Natural killer cell treated with Interleukin-12 subunit alpha and Interleukin-12 subunit beta and Interleukin-15 and Interleukin-18, amount 100 ng/mL, for 72 hours (primary cell): ENCODE results near the gene SST. TPM values are rescaled to one million over a fixed set of nuclear protein-coding genes. Genes with fewer than 3 reads are reported as not detected.
"Not testable (repeated sequence)": the region's sequence is repeated elsewhere in the genome, so short reads cannot be mapped to it uniquely, and the experiment has no call there.

Source experiments
- ATAC-seq, 2 donors: fragments of 150-1000 bp; cut with Tn5 transposase in 1 of 2; sonication (Bioruptor Pico), chemical (Tn5 transposase) in 1 of 2; 2 replicates each; pipeline ENCODE4 v1.10.0; 2021
- DNase-seq: peaks from one replicate; pipeline ENCODE4 v3.0.0; 2022; ENCODE audit warnings: low spot score
- H3K27ac Mint-ChIP-seq, 2 donors: 1 replicate in 1 of 2; 2 replicates in 1 of 2; pipeline ENCODE4 v1.8.0; 2022; ENCODE audit warnings: mixed read lengths in 2 of 2, mild to moderate bottlenecking in 1 of 2, moderate library complexity in 1 of 2
- H3K27me3 Mint-ChIP-seq, 2 donors: 1 replicate in 1 of 2; 2 replicates in 1 of 2; pipeline ENCODE4 v1.8.0; 2022; ENCODE audit warnings: mixed read lengths in 2 of 2
- H3K36me3 Mint-ChIP-seq: one replicate; pipeline ENCODE4 v1.8.0; 2022; ENCODE audit warnings: mixed read lengths
- H3K4me1 Mint-ChIP-seq, 2 donors: 1 replicate in 1 of 2; 2 replicates in 1 of 2; pipeline ENCODE4 v1.8.0; 2022; ENCODE audit warnings: low read depth in 2 of 2, mixed read lengths in 2 of 2, mild to moderate bottlenecking in 1 of 2
- H3K4me3 Mint-ChIP-seq: one replicate; pipeline ENCODE4 v1.8.0; 2022; ENCODE audit warnings: mixed read lengths
- H3K9me3 Mint-ChIP-seq: 2 replicates; pipeline ENCODE4 v1.8.0; 2022; ENCODE audit warnings: mixed read lengths
- total RNA-seq, 2 donors: library from RNA; stranded (reverse); gene quantifications; one replicate each; pipeline ENCODE4 v1.2.3, GENCODE V29; 2022

SST gene
- total RNA-seq, 2 donors from 2014 or later: not detected

- Mint-ChIP-seq H3K4me3 (no peak overlapping the region), H3K36me3 (no peaks in the 10 kb centered on the region), H3K27me3 (peaks cover 41 to 64% of the 10 kb centered on the region in 2 donors), H3K4me1 (peaks cover 0 to 11% of the 10 kb centered on the region in 2 donors), H3K9me3 (no peaks in the 10 kb centered on the region), H3K27ac (no peak overlapping the region)
- ATAC-seq: no peak
- no peak for DNase-seq
Measured at GRCh38 chr3:187667526-187667925, 2.7 kb downstream of the SST start.

DNA sequence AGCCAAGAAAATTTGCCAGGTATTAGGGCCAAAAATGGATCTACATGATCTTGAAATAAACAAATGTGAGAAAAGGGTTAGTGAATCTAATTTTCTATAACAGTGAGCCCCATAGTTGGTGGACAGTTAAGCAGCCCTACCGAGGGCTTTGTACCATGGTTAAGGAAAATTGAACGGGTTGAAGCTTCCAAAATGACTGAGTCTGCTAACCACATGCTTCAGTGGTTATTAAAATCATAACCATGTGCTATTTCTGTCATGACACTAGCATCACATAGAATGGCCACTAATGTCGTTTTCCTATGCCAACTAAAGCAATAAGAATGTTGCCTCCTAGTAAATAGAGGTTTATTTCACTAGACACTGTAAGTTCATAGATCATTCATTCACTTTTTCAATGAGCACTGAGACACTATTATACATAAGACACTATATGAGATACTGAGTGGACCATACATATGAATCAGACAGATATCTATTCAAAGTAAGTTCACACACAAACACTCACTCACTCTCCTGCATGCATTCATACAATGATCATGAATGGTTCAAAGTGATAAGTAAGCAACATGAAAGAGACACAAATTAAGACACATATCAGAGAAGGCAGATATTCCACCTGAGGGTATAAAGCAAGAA is 4.3 kb downstream of the SST start:
- H3K27ac Mint-ChIP-seq: no peak overlapping the region
- H3K9me3 Mint-ChIP-seq: no peaks in the 10 kb centered on the region
- DNase-seq: no peak
- H3K4me3 Mint-ChIP-seq: peak overlapping the region; percentile 3
- H3K36me3 Mint-ChIP-seq: no peaks in the 10 kb centered on the region
- ATAC-seq: peak; percentile 55 to 79
- H3K27me3 Mint-ChIP-seq: peaks cover 34 to 51% of the 10 kb centered on the region in 2 donors
- H3K4me1 Mint-ChIP-seq: peaks cover 0 to 11% of the 10 kb centered on the region in 2 donors

DNA sequence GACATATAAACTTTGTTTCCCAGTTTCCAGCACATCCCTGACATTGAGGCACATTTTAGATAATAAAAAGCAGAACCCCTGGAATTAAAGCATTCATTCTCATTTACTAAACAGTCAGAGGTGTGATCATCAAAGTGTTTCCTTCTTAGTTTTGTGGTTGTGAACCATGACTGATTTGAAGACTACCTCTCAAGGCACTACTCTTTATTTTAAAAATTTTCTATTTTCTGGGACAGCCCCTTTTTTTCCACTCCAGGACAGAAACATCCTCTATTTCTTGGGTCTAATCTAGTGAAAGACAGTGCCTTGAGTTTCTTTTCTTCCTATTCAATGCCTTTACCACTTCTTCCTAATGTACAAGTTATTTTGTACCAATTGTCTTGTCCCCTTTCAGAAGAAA is 5.2 kb downstream of the SST start:
- DNase-seq (no peak), ATAC-seq (peak in 1 of 2 donors; percentile 78)
- Mint-ChIP-seq H3K27me3 (peaks cover 31 to 48% of the 10 kb centered on the region in 2 donors), H3K4me3 (peak overlapping the region; percentile 3), H3K9me3 (no peaks in the 10 kb centered on the region), H3K4me1 (peaks cover 0 to 11% of the 10 kb centered on the region in 2 donors), H3K27ac (no peak overlapping the region), H3K36me3 (no peaks in the 10 kb centered on the region)

DNA sequence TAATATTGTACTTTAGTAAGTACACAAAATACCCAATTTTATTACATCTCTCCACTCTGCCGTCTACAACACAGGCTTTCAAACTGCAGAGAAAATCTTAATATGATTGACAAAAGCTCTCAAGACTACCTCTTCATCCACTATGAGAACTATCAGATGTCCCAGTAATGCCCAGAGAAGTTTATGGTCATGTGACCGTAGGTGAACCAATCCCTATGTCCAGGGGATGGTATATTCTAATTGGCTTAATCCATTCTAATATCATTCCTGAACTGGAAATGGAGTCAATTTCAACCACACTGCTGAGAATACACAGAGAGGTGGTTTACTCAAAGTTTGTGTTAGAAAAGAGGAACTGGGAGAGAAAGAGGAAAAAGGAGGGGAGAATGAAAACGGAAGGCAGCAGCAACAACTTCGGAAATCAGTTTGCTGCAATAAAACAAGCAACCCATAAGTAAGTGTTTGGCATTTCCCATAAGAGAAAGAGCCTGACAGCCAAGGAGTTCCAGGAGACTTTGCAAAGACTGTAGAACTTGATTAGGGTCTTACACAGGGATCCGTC is 7.3 kb downstream of the SST start:
- H3K27me3 Mint-ChIP-seq: peaks cover 25 to 31% of the 10 kb centered on the region in 2 donors

GRCh38 chr3:187661267-187661666 is 8.9 kb downstream of the SST start:
- Mint-ChIP-seq H3K4me3 (no peak overlapping the region), H3K9me3 (no peaks in the 10 kb centered on the region), H3K36me3 (no peaks in the 10 kb centered on the region), H3K27ac (no peak overlapping the region), H3K4me1 (peaks cover 0 to 10% of the 10 kb centered on the region in 2 donors), H3K27me3 (peaks cover 24% of the 10 kb centered on the region in 2 donors)
- ATAC-seq (no peak), DNase-seq (no peak)

More for the DNA sequence above, 7.3 kb downstream of the SST start:
- no peak for ATAC-seq
- Mint-ChIP-seq H3K4me3 (no peak overlapping the region), H3K4me1 (peaks cover 0 to 11% of the 10 kb centered on the region in 2 donors), H3K27ac (no peak overlapping the region), H3K9me3 (no peaks in the 10 kb centered on the region), H3K36me3 (no peaks in the 10 kb centered on the region)
- no peak for DNase-seq

- Mint-ChIP-seq H3K27ac (no peak overlapping the region), H3K27me3 (peaks cover 49 to 79% of the 10 kb centered on the region in 2 donors), H3K36me3 (no peaks in the 10 kb centered on the region), H3K9me3 (no peaks in the 10 kb centered on the region), H3K4me1 (peaks cover 0 to 7% of the 10 kb centered on the region in 2 donors), H3K4me3 (no peak overlapping the region)
- DNase-seq: no peak
- no peak for ATAC-seq
Measured at GRCh38 chr3:187651282-187651681, 18.9 kb downstream of the SST start.

GRCh38 chr3:187648177-187648576 is 22.0 kb downstream of the SST start:
- H3K27ac Mint-ChIP-seq: no peak overlapping the region

DNA sequence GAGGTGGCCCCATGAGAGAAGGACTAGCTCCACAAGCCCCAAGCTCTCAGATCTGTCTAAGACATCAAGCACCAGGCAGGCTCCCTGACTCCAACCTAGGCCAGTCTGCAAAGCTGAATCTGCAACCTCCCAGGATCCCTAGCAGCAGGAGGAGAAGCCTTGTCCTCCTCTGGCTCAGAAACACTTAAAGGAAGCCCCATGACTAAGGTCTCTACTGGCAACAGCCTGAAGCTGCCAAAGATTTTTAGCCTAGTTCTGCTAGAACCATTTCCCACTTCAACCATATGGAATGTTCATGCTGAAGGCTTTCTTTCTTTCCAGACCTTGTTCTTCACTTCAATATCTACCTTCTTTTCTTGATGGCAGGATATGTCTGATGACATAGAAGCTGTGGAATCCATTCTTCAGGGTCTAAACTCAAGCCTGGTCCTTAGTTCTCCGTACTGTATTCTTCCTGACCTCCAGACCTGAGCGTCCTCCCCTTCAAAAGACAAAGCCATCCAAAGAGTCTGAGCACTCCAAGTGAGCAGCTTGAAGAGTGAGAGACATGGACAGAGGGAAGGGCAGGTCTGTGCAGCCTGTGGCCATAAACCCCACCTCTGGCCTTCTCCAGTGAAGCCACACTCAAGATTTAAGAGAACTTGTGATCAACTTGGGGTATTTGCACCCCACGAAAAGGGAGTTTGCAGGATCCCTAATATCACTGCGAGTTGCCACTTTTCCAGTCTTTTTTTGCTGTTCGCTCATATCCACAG is 23.1 kb downstream of the SST start:
- no peak overlapping the region for H3K4me3 Mint-ChIP-seq
- no peak for ATAC-seq

More at GRCh38 chr3:187648177-187648576, 22.0 kb downstream of the SST start:
- no peaks in the 10 kb centered on the region for H3K36me3 Mint-ChIP-seq
- no peaks in the 10 kb centered on the region for H3K9me3 Mint-ChIP-seq
- peaks cover 0 to 7% of the 10 kb centered on the region in 2 donors for H3K4me1 Mint-ChIP-seq
- ATAC-seq (no peak), DNase-seq (no peak)
- H3K4me3 Mint-ChIP-seq: no peak overlapping the region
- H3K27me3 Mint-ChIP-seq: peaks cover 40 to 71% of the 10 kb centered on the region in 2 donors

DNA sequence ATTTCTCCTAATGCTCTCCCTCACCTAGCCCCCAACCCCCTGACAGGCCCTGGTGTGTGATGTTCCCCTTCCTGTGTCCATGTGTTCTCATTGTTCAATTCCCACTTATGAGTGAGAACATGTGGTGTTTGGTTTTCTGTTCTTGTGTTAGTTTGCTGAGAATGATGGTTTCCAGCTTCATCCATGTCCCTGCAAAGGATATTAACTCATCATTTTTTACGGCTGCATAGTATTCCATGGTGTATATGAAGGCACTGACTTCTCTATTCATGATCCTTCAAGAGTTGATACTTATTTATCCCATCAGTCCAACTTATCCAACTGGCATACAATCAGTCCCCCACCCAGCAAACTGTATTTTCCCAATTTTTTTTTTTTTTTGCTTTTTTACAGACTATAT is 24.8 kb downstream of the SST start:
- not testable (repeated sequence) for H3K4me3 Mint-ChIP-seq, DNase-seq, H3K9me3 Mint-ChIP-seq, H3K36me3 Mint-ChIP-seq, H3K4me1 Mint-ChIP-seq, H3K27ac Mint-ChIP-seq, ATAC-seq
- peaks cover 29 to 55% of the 10 kb centered on the region in 2 donors for H3K27me3 Mint-ChIP-seq

More for the DNA sequence above, 23.1 kb downstream of the SST start:
- no peak overlapping the region for H3K27ac Mint-ChIP-seq
- no peaks in the 10 kb centered on the region for H3K9me3 Mint-ChIP-seq
- H3K4me1 Mint-ChIP-seq: peaks cover 0 to 7% of the 10 kb centered on the region in 2 donors
- peaks cover 36 to 63% of the 10 kb centered on the region in 2 donors for H3K27me3 Mint-ChIP-seq
- no peak for DNase-seq
- H3K36me3 Mint-ChIP-seq: no peaks in the 10 kb centered on the region

- no peaks in the 10 kb centered on the region for H3K9me3 Mint-ChIP-seq
- H3K27me3 Mint-ChIP-seq: peaks cover 29 to 45% of the 10 kb centered on the region in 2 donors
- no peak overlapping the region for H3K4me3 Mint-ChIP-seq
- H3K36me3 Mint-ChIP-seq: no peaks in the 10 kb centered on the region
- DNase-seq (no peak), ATAC-seq (no peak)
- H3K4me1 Mint-ChIP-seq: peaks cover 0 to under 1% of the 10 kb centered on the region in 2 donors
- H3K27ac Mint-ChIP-seq: no peak overlapping the region
Measured at GRCh38 chr3:187642861-187643260, 27.3 kb downstream of the SST start.

GRCh38 chr3:187641320-187642016 is 28.7 kb downstream of the SST start:
- Mint-ChIP-seq H3K9me3 (no peaks in the 10 kb centered on the region), H3K27me3 (peaks cover 31 to 49% of the 10 kb centered on the region in 2 donors), H3K36me3 (no peaks in the 10 kb centered on the region), H3K4me1 (no peaks in the 10 kb centered on the region), H3K27ac (no peak overlapping the region), H3K4me3 (no peak overlapping the region)
- DNase-seq: no peak
- no peak for ATAC-seq

DNA sequence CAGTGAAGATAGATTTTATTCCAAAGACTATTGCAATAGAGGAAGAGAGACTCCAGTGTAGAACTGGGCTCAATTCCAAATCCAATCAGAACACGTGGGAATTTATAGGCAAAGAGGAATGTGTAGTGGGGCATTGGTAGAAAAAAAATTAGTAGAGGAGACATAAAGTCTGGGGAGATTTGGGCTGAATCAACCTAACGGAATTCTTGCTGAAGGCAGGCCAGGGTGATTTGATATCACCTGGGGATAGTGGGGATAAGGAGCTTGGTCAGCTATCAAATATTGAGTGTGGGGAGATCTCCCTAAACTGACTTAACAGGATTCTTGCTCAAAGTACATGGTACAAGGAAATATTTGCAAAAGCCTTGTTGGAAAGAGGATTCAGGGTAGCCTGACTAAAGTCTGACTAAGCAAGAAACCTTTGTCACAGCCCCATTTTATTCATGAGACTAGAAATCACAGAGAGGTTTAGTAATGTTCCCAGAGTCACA is 29.6 kb downstream of the SST start:
- Mint-ChIP-seq H3K27me3 (peaks cover 34 to 47% of the 10 kb centered on the region in 2 donors), H3K4me1 (no peaks in the 10 kb centered on the region), H3K4me3 (no peak overlapping the region), H3K27ac (no peak overlapping the region), H3K9me3 (no peaks in the 10 kb centered on the region), H3K36me3 (no peaks in the 10 kb centered on the region)
- no peak for ATAC-seq
- no peak for DNase-seq

DNA sequence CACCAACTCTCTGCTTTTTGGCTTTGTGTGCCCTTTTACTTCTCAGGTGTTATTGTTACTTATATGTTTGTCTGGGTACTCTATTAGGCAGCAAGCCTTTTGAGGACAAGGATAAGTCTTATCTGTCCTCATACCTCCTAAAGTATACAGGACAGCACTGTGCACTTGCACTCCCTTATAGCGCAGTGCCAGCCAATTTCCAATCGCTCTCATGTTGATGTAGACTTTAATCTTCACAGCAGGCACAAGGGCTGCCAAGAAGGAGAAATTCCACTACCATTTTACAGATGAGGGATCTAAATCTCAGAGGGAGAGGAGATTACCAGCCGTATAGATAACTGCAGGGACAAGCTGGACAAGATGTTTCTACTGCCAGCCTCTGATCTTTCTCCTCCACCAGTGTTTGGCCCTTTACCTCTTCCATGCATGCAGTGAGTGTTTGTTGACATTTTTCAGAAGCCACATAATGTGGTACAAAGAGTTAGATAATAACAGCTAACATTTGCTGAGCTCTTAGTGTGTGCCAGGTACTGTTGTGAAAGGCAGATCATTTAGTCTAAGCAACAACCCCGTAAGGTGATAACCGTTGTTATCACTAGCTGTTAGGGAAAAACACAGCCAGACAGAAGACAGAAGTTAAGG is 30.1 kb downstream of the SST start:
- Mint-ChIP-seq H3K27ac (no peak overlapping the region), H3K4me3 (no peak overlapping the region), H3K9me3 (peaks cover 2% of the 10 kb centered on the region), H3K36me3 (peaks cover 3% of the 10 kb centered on the region), H3K4me1 (no peaks in the 10 kb centered on the region), H3K27me3 (peaks cover 34 to 44% of the 10 kb centered on the region in 2 donors)
- no peak for ATAC-seq
- no peak for DNase-seq
